Heart left ventricle (tissue), 13 donors: Measurements from ENCODE around the gene BTBD1.

ENCODE experiments used
- POLR2A ChIP-seq, 2 donors: fragments of 450-650 bp; IDR thresholded peaks; one replicate each; pipeline ENCODE4 v1.6.1; 2017; ENCODE audit warnings: antibody characterized with exemption in 2 of 2, mild to moderate bottlenecking in 2 of 2, moderate library complexity in 2 of 2
- TF ChIP-seq, protein P1 (sequence below), 12 donors: fragments of 200-600 bp; sonication (generic) in 4 of 12; IDR thresholded peaks; one replicate each; pipeline versions ENCODE4 v1.5.0 to v1.8.0; 2018 to 2022; ENCODE audit warnings: antibody characterized with exemption in 12 of 12, mild to moderate bottlenecking in 5 of 12
- donor health status: ischemic (EF 13 %, LVEDD 7.1; RV severe dilation, severe dysfunction).
- donor health status: DM: no; HTN: yes; CAD: no.
- donor health status: DM: no; HTN: no; CAD: no.
- donor health status: ischemic (EF 25% LVEDD 6.9; RV normal size, moderate dysfunction).
- donor health status: ischemic (EF 25% LVEDD 5.7; RV mildly dilated, moderate dysfunction).
- donor health status: ischemic (EF 35%, LVEDD 5.7; RV mildly dilated, moderate dysfunction).
- donor health status: nonischemic (EF 11% LVEDD 7.7; RV severe dilation, severe dysfunction).
- donor health status: DM: yes; HTN: yes; CAD: no.
- donor health status: PGD.
- donor health status: ischemic (EF 29% LVEDD 5.4; RV normal size, mild dysfunction).
- donor health status: nonischemic (EF 23%, LVEDD 6.1; RV moderate dilation, normal function).

- TF ChIP-seq, protein P1, sequence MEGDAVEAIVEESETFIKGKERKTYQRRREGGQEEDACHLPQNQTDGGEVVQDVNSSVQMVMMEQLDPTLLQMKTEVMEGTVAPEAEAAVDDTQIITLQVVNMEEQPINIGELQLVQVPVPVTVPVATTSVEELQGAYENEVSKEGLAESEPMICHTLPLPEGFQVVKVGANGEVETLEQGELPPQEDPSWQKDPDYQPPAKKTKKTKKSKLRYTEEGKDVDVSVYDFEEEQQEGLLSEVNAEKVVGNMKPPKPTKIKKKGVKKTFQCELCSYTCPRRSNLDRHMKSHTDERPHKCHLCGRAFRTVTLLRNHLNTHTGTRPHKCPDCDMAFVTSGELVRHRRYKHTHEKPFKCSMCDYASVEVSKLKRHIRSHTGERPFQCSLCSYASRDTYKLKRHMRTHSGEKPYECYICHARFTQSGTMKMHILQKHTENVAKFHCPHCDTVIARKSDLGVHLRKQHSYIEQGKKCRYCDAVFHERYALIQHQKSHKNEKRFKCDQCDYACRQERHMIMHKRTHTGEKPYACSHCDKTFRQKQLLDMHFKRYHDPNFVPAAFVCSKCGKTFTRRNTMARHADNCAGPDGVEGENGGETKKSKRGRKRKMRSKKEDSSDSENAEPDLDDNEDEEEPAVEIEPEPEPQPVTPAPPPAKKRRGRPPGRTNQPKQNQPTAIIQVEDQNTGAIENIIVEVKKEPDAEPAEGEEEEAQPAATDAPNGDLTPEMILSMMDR (IDR thresholded peaks at IDR 0.05): no peak
- TF ChIP-seq POLR2A (IDR thresholded peaks at IDR 0.05): no peak
These were observed 97.7 kb downstream of the BTBD1 start for GRCh38 chr15:82969353-82969752.
